SK-N-SH (cell line): ENCODE results near the gene WDR27.

Experiments
- JUND ChIP-seq: IDR thresholded peaks from 2 replicates; pipeline ENCODE4 v1.4.0; 2012
- NFIC ChIP-seq: IDR thresholded peaks from 2 replicates; pipeline ENCODE4 v1.4.0; 2012; ENCODE audit warnings: borderline replicate concordance
- SIN3A ChIP-seq: IDR thresholded peaks from 2 replicates; pipeline ENCODE4 v1.6.1; 2012; ENCODE audit warnings: low read depth, mild to moderate bottlenecking, low read length, moderate library complexity, borderline replicate concordance
- TEAD4 ChIP-seq: IDR thresholded peaks from 2 replicates; pipeline ENCODE4 v1.4.0; 2012; ENCODE audit warnings: mild to moderate bottlenecking, borderline replicate concordance; ENCODE audit not compliant: insufficient read depth
- TF ChIP-seq, protein P1 (sequence below): fragments of 200-600 bp; sonication (generic); IDR thresholded peaks from 2 replicates; pipeline ENCODE4 v1.6.1; 2017; ENCODE audit warnings: antibody characterized with exemption, mild to moderate bottlenecking, moderate library complexity
- TF ChIP-seq, protein P2 (sequence below): IDR thresholded peaks from 2 replicates; pipeline ENCODE4 v1.4.0; 2012; ENCODE audit warnings: low read depth

DNA sequence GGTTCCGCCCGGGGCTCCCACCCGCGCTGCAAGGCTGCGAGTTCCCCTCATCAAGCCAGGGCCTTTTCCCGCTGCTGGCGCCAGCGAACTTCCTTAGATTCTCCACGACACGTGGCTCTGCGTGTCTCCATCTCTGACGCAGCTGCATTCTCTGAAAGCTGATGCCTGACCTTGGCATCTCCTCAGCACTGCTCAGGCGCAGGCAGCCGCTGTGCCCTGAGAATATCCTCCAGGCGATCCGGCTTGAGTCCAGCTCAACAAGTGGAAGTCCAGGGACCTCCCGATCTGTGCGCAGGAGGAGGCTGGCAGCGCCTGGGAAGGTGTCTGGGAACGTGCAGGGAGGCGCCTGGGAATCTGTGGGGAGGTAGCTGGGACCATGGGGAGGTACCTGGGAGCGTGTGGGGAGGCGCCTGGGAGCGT lies 277.0 kb downstream of the WDR27 start:
- TF ChIP-seq, protein P1, sequence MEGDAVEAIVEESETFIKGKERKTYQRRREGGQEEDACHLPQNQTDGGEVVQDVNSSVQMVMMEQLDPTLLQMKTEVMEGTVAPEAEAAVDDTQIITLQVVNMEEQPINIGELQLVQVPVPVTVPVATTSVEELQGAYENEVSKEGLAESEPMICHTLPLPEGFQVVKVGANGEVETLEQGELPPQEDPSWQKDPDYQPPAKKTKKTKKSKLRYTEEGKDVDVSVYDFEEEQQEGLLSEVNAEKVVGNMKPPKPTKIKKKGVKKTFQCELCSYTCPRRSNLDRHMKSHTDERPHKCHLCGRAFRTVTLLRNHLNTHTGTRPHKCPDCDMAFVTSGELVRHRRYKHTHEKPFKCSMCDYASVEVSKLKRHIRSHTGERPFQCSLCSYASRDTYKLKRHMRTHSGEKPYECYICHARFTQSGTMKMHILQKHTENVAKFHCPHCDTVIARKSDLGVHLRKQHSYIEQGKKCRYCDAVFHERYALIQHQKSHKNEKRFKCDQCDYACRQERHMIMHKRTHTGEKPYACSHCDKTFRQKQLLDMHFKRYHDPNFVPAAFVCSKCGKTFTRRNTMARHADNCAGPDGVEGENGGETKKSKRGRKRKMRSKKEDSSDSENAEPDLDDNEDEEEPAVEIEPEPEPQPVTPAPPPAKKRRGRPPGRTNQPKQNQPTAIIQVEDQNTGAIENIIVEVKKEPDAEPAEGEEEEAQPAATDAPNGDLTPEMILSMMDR, result no peak
- TF ChIP-seq NFIC (no peak), JUND (no peak), TEAD4 (no peak), SIN3A (no peak)
- TF ChIP-seq, protein P2, sequence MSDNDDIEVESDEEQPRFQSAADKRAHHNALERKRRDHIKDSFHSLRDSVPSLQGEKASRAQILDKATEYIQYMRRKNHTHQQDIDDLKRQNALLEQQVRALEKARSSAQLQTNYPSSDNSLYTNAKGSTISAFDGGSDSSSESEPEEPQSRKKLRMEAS, result peak; percentile 95
